Suppressor macrophage treated with lipopolysaccharide for 1 hour (primary cell): Measurements from ENCODE around the gene CLCN7.

Source experiments
- DNase-seq, 3 donors: peaks; one replicate each; pipeline ENCODE4 v3.0.0-alpha.2; 2020 to 2022

Gene CLCN7, protein sequence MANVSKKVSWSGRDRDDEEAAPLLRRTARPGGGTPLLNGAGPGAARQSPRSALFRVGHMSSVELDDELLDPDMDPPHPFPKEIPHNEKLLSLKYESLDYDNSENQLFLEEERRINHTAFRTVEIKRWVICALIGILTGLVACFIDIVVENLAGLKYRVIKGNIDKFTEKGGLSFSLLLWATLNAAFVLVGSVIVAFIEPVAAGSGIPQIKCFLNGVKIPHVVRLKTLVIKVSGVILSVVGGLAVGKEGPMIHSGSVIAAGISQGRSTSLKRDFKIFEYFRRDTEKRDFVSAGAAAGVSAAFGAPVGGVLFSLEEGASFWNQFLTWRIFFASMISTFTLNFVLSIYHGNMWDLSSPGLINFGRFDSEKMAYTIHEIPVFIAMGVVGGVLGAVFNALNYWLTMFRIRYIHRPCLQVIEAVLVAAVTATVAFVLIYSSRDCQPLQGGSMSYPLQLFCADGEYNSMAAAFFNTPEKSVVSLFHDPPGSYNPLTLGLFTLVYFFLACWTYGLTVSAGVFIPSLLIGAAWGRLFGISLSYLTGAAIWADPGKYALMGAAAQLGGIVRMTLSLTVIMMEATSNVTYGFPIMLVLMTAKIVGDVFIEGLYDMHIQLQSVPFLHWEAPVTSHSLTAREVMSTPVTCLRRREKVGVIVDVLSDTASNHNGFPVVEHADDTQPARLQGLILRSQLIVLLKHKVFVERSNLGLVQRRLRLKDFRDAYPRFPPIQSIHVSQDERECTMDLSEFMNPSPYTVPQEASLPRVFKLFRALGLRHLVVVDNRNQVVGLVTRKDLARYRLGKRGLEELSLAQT

DNA sequence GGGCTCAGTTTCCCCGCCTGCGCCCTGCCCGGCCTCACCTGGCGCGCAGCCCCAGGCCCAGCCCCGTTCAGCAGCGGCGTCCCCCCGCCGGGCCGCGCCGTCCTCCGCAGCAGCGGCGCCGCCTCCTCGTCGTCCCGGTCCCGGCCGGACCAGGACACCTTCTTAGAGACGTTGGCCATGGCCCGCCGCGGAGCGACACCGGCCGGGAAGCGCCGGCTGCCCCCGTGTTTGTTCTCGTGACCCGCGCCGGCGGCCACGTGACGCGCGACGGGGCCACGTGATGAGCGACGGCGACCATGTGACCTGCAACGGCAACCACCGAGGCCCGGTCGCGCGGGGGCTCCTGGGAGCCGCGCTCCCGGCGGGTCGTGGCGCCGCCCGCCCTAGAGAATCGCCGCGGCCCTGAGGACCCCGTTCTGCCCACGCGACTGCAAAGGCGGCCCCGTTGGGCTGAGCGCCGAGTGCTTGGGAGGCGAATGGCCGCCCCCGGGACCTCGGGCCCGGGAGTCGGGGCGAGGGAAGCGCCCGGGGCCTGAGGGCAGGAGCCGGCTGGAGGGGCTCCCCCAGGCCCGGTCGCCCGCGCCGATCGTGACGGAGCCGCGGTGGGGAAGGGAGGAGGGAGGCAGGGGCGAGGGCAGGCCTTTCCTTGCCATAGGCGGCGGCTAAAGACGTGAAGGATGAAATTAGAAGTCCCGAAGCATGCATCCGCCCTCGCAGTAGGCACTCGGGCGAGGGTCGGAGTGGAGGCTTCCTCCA, at the start of gene CLCN7:
Gene CLCN7 (minus strand): TSS at position 233 of the 756 bp plus-strand sequence. CDS start 54 bp downstream, at position 179.
- peak; percentile 90 to 96 (median 95) for DNase-seq

DNA sequence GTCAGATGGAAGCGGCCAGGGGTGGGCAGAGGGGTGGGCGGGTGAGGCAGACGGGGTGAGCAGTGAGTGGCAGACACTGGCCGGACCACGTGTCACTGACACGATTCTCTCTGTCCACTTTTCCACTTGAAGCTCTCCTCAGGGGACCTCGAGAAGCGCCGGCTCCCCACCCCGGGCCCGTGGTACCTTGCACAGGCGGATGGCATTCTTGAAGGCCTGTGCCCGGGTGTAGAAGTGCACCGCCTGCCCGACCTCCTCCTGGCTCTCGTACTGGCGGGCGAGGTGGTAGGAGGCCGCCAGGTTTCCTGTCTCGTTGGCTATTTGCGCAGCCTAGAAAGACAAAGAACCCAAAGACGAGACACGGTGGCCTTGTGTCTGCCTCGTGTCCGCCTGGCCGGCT, 49.5 kb upstream of the CLCN7 start:
- no peak for DNase-seq

DNA sequence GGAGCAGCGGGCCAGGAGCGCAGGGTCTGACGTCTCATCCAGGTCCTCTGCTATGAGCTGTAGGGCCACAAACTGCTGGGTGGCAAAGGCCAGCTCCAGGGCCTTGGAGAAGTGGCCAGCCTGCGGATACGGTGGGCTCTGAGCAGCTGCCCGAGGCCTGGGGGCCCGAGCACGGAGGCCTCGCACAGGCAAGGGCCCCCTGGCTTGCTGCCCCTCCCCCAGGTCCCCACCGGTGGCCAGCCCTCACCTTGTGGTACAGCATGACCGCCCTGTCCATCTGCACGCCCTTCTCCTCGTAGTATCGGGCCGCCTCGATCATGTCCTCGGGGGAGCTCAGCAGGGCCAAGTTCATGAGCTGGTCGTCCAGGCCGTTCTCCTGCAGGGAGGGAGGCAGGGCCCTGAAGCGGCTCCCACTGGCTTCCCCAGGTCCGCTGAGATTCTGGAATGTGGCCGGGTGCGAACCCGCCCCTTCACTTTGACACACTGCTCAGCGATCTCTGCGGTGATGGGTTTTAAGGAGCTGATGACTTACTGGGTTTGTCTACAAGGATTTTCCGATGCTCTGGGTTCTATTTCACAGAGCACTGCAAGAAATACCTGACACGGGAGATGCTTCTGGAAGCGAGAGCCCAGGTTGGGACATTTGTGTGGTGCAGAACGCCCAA, 48.9 kb upstream of the CLCN7 start:
- no peak for DNase-seq

DNA sequence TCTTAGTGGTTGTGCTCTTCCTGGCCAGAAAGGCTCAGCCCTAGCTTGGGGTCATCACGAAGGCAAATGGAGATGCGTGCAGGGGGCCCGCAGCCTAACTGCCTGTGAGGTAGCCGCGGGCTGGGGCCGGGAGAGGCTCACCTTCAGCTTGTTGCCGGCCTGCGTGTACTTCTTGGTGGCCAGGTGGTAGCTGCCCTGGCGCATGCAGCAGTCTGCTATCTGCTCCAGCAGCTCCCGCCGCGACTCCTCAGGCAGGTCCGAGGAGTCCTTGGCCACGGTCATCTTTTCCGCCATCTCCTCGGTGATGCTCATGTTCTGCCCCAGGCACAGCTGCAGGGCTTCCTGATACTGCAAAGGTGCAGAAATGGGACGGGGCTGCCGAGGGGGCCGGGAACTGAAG, 45.6 kb upstream of the CLCN7 start:
- no peak for DNase-seq

DNA sequence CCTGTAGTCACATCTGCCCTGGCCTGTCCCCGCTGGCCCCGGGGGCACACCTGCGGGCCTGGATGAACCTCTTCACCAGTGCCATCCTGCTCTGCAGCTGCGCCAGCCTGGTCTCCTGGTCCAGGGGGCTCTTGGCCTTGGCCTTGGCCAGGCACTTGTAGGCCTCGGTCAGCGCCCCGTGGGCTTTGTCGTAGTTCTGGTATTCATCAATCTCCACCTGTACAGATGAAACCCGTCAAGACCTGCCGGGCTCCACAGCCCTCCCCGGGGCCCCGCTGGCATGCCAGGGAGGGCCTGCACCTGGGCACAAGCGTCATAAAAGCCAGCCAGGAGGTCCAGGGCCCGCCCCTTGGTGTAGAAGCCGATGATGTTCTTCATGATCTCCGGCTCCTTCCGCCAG, 45.0 kb upstream of the CLCN7 start:
- no peak for DNase-seq

DNA sequence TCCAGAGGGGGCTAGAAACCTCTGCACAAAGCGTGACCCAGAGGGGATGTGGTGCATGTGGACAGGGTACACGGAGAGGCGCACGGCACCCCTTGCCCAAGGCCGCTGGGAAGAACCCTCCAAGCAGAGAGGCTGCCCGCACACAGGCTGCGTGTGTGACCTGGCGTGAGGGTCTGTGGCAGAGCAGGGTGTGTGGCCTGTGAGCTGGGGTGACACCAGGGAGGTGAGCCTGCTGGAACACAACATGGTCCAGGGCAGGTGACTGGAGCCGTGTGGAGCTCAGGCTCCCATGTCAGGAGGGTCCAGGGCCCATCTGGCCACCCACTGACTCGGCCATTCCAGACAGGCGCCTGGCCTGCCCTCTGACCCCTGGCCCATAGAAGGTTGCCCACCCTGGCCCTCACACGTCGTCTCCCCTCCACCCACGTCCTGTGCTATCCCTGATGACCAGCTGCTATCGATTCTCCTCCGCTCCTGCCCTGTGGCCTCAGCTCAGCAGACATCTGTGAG, 43.9 kb upstream of the CLCN7 start:
- DNase-seq = no peak

DNA sequence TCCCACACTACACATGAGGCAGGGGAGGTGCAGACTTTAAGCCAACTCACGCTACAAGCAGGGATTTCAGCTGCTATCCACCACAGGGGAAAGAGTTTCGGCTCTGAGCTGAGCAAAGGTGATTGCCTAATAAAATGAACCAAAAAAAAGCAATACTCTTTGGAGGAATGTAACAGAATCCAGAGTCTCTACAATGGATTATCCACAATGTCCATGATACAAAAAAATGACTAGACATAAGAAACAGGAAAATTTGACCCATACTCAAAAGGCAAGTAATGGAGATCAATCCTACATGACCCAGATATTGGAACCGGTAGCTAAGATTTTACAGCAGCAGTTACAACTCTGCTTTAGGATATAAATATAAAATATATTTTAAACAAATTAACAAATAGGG, 39.7 kb upstream of the CLCN7 start:
- DNase-seq = no peak

DNA sequence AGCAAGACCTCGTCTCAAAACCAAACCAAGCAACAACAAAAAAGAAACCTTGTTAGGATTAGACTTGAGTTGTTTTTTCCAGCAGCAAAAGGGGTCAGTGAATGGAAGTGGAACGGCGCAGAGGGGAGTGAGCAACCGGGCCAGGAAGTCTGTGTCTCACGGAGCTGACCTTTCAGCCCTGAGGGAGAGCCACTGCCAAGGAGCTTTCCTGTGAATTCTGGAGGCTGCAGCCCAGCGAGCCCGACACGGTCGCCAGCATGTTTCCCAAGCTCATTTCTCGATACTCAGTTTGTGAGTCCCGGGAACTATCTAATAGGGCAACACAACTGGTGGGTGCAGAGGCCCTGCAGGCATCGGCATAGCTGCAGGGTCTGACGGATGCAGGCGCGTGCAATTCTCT, 37.9 kb upstream of the CLCN7 start:
- no peak for DNase-seq

DNA sequence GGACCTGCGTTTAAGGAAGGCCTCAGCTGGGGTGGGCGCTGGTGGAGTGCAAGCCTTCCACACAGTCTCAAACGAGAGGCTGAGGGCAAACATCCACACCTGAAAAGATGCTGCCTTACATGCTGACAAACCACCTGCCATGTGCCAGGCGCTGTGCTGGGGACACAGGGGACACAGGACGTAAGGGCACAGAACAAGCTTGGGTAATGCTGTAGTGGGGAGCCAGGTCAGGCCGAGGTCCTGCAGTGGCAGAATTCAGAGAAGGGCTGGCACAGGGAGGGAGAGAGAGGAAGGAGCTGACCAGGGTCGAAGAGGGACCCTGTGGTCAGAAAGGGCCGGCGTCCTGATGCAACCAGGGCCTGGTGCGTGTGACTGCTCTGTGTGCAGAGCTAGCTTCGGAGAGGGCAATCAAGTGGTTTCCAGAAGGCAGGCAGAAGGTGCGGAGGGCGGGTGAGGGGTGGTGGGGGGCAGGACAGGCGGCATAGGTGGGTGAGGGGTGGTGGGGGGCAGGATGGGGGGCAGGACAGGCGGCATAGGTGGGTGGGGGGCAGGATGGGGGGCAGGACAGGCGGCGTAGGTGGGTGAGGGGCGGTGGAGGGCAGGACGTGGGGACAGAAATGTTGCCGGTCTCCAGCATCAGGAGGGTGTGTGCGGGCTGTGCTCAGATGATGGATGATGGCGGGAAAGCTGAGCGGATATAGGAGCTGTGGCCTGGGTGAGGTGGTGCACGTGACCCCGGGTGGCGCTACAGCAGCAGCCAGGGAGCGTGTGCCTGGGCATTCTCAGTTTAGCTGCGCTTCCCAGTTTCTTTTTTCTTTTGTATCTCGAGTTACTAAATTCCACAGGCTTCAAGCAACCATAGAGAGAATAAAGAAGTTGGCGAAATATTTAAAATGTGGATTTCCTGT, 37.1 kb upstream of the CLCN7 start:
- no peak for DNase-seq

DNA sequence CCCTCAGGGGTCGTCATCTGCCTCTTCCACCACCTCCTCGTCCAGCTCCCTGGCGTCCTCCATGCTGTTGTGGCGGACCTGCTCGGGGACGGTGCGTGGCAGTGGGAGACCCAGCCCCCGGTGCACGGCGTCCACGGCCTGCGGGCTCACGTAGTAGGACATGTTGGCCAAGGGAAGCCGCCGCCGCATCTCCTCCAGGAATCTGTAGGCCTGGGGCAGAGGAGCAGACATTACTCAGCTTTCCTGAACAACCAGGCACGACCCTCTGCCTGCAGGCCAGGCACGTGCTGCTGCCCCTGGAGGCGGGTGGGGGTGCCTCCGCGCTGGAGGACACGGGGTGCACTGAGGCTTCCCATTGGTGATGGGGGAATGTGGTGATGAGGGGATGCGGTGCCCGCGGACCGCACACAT, 36.1 kb upstream of the CLCN7 start:
- no peak for DNase-seq

DNA sequence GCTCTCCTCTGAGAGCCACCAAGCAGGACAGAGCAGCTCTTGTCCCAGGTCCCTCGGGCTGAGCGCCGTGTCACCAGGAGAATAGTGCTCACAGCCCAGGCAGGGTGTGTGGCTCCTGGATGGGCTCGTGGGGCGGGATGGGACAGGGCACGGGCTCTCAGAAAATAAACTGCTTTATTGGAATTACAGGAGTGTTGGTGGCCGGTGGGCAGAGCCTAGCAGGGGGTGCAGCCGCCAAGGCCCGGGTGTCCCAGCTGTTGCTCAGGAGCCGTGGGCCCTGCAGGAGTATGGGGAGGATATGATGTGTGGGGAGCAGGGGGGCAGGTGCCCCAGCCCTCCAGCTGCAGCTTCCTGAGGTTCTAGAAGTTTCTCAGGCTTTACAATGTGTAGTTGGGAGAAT, 35.4 kb upstream of the CLCN7 start:
- no peak for DNase-seq

DNA sequence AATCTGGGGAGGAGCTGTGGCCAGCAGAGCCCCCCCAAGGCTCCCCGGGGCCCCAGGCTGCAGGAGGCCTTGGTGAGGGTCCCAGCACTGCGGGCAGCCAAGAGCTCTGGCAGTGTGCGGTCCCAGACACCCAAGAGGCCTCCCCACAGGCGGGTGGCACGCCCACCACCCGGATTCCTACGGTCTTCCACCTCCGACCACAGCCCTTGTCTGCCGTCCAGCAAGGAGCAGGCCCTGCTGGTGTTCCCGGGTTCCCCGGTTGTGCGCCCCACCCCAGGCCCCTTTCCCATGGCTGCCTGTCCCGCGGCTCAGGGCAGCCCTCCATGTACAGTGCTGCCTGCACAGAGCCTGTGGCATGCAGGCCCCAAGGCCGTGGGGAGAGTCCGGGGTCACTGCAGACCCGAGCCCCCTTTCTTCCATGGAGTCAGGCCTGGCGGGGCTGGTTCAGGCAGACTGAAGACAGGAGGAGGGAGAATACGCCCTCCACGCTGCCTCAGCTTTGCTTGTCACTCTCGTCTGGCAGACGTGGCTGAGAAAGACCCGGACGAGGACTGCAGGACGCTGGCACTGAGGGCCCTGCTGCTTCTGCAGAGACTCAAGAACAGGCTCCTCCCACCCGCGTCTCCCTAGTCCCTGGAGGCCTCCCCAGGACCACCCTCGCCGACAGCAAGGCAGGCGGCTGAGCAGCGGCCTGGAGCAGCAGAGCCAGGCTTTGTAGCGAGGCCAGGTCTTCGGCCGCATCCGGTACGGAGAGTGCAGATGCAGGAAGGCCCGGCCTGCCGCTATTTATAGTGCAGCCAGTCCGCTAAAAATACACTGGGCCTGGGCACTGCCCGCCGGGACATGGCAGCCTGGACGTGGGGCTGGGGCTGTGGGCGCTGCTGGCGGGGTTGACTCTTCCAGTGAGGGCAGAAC, 34.7 kb upstream of the CLCN7 start:
- DNase-seq = no peak

DNA sequence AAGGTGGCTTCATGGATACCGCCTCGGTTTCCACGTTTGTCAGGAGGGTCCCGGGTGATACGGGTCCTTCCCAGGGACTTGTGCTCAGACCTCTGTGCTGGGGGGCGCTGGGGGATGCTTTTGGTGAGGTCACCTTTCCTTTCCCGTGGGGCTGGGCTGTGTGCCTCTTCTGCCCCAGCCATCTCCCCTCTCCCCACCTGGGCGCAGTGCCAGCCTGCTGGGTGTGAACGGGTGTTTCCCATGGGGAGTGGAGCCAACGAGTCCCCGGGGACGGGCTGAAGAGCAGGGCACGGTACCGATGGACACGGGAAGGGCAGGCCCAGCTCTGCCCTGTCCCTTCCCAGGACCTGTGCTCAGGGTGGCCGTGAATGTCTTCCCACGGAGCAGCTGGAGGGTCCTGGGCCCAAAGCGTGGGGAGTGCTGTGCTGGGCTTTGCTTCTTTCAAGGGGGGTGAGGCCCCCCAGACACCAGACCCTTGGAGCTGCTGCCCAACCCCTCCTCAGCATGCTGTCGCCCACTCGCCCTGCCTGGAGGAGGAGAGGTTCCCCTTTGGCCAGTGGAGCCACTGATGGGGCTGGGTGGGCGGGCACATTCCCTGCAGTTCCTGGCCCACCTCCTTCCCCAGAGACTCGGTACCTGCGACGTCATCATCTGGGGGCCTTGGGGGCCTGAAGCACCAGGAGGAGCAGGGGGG, 33.8 kb upstream of the CLCN7 start:
- DNase-seq = no peak

DNA sequence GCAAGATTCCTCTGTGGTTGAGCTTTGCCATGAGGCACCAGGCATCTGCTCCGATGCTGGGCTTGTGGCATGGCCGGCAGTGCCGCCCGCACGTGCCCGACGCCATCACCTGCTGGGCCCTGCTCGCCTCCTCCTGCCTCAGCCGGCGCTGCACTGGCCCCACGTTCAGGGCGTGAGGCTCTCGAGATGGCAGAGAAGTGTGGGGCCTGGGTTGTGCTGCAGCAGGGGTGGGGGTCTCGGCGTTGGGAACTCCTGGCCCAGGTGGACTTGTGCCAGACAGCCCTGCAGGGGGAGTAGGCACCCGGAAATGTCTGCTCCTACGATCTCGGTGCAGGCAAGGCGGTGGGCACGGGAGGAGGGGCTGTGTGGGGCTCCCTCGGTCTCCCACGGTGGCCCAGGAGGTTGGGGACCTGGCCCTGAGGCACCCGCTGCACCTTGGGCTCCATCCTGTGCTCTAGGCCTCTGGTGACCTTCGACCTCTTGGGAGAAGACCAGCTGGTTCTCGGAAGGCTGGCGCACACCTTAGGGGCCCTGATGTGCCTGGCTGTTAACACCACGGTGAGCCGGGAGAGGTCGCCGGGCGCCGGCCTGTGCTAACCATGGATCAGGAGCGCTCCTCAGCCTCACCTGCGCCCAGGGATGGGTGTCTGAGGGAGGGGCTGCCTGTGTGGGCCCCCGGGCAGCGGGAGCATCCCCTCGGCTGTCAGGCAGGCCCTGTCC, 31.8 kb upstream of the CLCN7 start:
- no peak for DNase-seq

DNA sequence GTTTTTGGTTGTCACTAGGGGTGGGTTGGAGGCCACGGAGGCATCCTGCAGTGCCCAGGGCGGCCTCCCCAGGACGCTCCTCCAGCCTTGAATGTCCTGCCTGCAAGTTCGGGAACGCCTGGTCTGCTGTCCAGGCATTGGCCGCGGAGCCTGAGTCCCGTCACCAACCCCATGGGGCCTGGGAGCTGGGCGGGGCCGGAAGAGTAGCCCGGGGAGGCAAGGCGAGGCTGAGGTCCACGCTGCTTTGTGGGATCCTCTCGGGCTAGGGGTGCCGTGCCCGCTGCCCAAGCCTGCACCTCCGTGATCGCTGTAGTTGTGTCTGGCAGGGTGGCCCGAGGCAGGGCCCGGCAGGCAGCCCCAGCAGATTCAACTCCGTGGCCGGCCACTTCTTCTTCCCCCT, 31.1 kb upstream of the CLCN7 start:
- no peak for DNase-seq

DNA sequence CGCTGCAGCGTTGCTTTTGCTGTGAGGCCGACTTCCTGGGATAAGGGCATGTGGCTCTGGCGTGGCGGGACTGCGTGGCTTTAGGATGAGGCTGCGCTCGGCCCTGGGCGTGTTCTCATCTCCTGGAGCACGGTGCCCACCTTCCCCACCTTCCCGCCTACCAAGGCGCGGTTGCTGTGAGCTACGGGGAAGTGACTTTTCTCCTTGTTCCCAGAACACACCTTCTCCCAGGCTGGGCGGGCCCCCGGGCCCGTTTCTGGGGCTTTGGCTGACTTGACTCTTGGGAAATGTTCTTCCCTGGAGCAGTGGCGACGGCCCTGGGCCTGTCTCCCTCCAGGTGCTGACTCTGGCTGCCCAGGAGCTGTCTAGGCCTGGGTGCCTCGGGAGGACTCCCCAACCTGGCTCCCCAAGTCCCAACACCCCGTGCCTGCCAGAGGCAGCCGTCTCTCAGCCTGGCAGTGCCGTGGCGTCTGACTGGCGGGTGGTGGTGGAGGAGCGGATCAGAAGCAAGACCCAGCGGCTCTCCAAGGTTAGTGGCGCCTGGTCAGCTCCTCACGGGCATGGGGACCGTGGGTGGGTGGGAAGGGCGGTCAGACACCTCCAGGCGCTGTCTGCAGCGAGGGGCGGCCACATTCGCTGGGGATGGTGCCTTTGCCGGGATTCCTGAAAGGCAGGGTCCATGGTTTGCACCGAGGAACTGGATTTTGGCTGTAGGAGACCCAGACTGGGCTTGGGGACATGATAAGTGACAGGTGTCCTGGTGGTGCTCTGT, 30.4 kb upstream of the CLCN7 start:
- DNase-seq = no peak

DNA sequence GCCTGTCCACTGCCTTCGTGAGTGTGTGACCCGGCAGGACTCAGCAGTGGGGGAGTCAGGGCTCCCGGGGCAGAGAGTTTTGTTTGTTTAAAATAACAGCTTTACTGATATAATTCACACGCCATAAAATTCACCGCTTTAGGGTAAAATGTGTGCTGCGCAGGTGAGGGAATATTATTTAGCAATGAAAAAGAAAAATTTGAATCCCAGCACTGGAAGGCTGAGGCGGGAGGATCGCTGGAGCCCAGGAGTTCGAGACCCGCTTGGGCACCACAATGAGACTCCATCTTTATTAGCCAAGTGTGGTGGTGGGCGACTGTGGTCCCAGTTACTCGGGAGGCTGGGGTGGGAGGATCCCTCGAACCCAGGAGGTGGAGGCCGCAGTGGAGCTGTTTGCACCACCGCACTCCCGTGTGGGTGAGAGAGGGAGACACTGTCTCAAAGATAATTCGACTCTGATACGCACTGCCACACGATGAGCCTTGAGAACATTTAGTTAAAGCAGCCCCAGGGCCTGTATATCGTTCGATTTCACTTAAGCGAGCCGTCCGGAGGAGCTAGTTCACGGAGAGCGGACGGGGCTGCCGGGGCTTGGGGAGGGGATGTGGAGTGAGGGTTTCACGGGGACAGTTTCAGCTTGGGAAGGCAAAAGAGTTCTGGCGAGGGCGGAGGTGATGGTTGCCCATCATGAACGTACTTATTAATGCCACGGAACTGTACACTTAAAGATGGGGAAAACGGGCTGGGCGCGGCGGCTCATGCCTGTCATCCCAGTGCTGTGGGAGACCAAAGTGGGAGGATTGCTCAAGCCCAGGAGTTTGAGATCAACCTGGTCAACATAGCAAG, 28.5 kb upstream of the CLCN7 start:
- DNase-seq = no peak
